K562 (cell line): ENCODE measurements around the gene SLC5A5. TPM values are rescaled to one million over a fixed set of nuclear protein-coding genes. Genes with fewer than 3 reads are reported as not detected.

ENCODE experiments used
- ATAC-seq: fragments of 200-7000 bp; cut with Tn5 transposase; 3 replicates; pipeline ENCODE4 v1.9.1; 2020; ENCODE audit warnings: moderate library complexity
- BruUV-seq: library from RNA; stranded (reverse); fragments of 400-500 nt; replicated peaks from 2 replicates; lab custom pipeline; 2021; lab: Mats Ljungman, UMichigan
- CTCF ChIA-PET: fragments of 300-600 bp; formaldehyde crosslinking; extraction: SDS; loops from one replicate; lab custom pipeline; 2021; ENCODE audit warnings: low intra/inter-chr PET ratio; lab: Yijun Ruan, JAX
- POLR2A ChIA-PET: fragments of 300-600, 350-650 bp; sonication (Branson Sonifier 250); formaldehyde crosslinking; extraction: SDS; loops from one replicate; lab custom pipeline; 2021; ENCODE audit warnings: antibody characterized with exemption, inconsistent platforms; lab: Yijun Ruan, JAX
- DNase-seq, 4 experiments: peaks; one replicate each; pipeline versions ENCODE4 v3.0.0 to v3.0.0-alpha.2; 2011 to 2018; ENCODE audit warnings: low spot score in 3 of 4, mixed read lengths in 3 of 4; ENCODE audit errors: extremely low read depth in 1 of 4
- FAIRE-seq: peaks from 2 replicates; lab custom pipeline; 2011; peaks lifted over from hg19 to GRCh38; lab: Jason Lieb, UNC
- H2AFZ ChIP-seq: 2 replicates; pipeline ENCODE4 v1.6.0; 2011; ENCODE audit warnings: low read depth, low read length, control low read depth, inconsistent platforms
- H3K27ac ChIP-seq: fragments of 200-600 bp; 3 replicates; pipeline ENCODE4 v1.8.0; 2011; ENCODE audit warnings: low read depth, mild to moderate bottlenecking, control low read depth, inconsistent platforms, low read length, moderate library complexity, mixed read lengths; ENCODE audit errors: extremely low read depth
- H3K27me3 ChIP-seq, 2 experiments: fragments of 300-600 bp in 1 of 2; 2 replicates in 1 of 2; 3 replicates in 1 of 2; pipeline versions ENCODE4 v1.6.0 to v1.8.0; 2011; ENCODE audit warnings: inconsistent platforms in 2 of 2, low read length in 2 of 2, mild to moderate bottlenecking in 1 of 2, mixed read lengths in 1 of 2, moderate library complexity in 1 of 2; ENCODE audit not compliant: control insufficient read depth in 2 of 2, insufficient read depth in 2 of 2
- H3K36me3 ChIP-seq: fragments of 300-600 bp; 3 replicates; pipeline ENCODE4 v1.8.0; 2011; ENCODE audit warnings: mild to moderate bottlenecking, low read length, inconsistent platforms; ENCODE audit not compliant: control insufficient read depth, insufficient read depth
- H3K4me1 ChIP-seq, 2 experiments: fragments of 200-600 bp in 1 of 2; replicated peaks in 1 of 2; 2 replicates in 1 of 2; 3 replicates in 1 of 2; pipeline versions ENCODE4 v1.5.1 to v1.8.0; 2011; ENCODE audit warnings: inconsistent platforms in 2 of 2, low read length in 2 of 2, mild to moderate bottlenecking in 1 of 2, mixed read lengths in 1 of 2, moderate library complexity in 1 of 2; ENCODE audit not compliant: control insufficient read depth in 2 of 2, insufficient read depth in 2 of 2
- H3K4me2 ChIP-seq: 2 replicates; pipeline ENCODE4 v1.6.1; 2011; ENCODE audit warnings: low read length, control low read depth, inconsistent platforms, mixed read lengths; ENCODE audit not compliant: insufficient read depth
- H3K4me3 ChIP-seq: fragments of 200-600 bp; sonication (generic), shearing (Covaris generic); 2 replicates; pipeline ENCODE4 v1.5.1; 2016; ENCODE audit warnings: control low read depth, inconsistent platforms
- H3K79me2 ChIP-seq: fragments of 200-600 bp; 3 replicates; pipeline ENCODE4 v1.8.0; 2011; ENCODE audit warnings: low read length, inconsistent platforms; ENCODE audit not compliant: control insufficient read depth, insufficient read depth
- H3K9ac ChIP-seq, 2 experiments: 2 replicates each; pipeline versions ENCODE4 v1.6.0 to v1.6.1; 2011; ENCODE audit warnings: low read depth in 2 of 2, low read length in 2 of 2, control low read depth in 1 of 2, inconsistent platforms in 1 of 2, mild to moderate bottlenecking in 1 of 2, mixed read lengths in 1 of 2; ENCODE audit not compliant: insufficient read depth in 1 of 2
- H3K9me1 ChIP-seq: one replicate; pipeline ENCODE4 v1.6.0; 2011; ENCODE audit warnings: inconsistent platforms, mild to moderate bottlenecking, low read length, moderate library complexity; ENCODE audit not compliant: control insufficient read depth, insufficient read depth
- H3K9me3 ChIP-seq: replicated peaks from 2 replicates; pipeline ENCODE4 v1.5.1; 2011; ENCODE audit warnings: low read depth, low read length, inconsistent platforms; ENCODE audit not compliant: control insufficient read depth, insufficient read depth
- H4K20me1 ChIP-seq: replicated peaks from 2 replicates; pipeline ENCODE4 v1.6.1; 2011; ENCODE audit warnings: low read length, inconsistent platforms, mixed read lengths; ENCODE audit not compliant: control insufficient read depth, insufficient read depth
- CBX5 ChIP-seq: IDR thresholded peaks from 2 replicates; pipeline ENCODE4 v1.6.1; 2014; ENCODE audit warnings: low read depth, borderline replicate concordance
- CTBP1 ChIP-seq: fragments of 450-650 bp; IDR thresholded peaks from 2 replicates; pipeline ENCODE4 v1.6.1; 2016; ENCODE audit warnings: borderline replicate concordance
- E2F1 ChIP-seq: sonication (generic); formaldehyde crosslinking; IDR thresholded peaks from 2 replicates; pipeline ENCODE4 v1.8.1; 2023; ENCODE audit warnings: mild to moderate bottlenecking, missing genetic modification reagents, moderate library complexity
- FIP1L1 ChIP-seq: fragments of 200-400 bp; formaldehyde crosslinking; IDR thresholded peaks from 2 replicates; pipeline ENCODE4 v1.6.1; 2018; ENCODE audit warnings: mild to moderate bottlenecking, low read depth, low read length; ENCODE audit not compliant: poor library complexity, severe bottlenecking
- HNRNPUL1 ChIP-seq: fragments of 200-400 bp; formaldehyde crosslinking; IDR thresholded peaks from 2 replicates; pipeline ENCODE4 v1.6.1; 2017; ENCODE audit warnings: low read length
- MEIS2 ChIP-seq: fragments of 450-650 bp; IDR thresholded peaks from 2 replicates; pipeline ENCODE4 v1.6.1; 2014; ENCODE audit warnings: mild to moderate bottlenecking; ENCODE audit not compliant: partially characterized antibody
- NR4A1 ChIP-seq, 2 experiments: fragments of 250-450 bp in 1 of 2; fragments of 450-650 bp in 1 of 2; sonication (Bioruptor Pico) in 1 of 2; IDR thresholded peaks; 2 replicates each; pipeline versions ENCODE4 v1.4.0 to v1.6.1; 2016 to 2020; ENCODE audit warnings: mild to moderate bottlenecking in 2 of 2, missing compliant biosample characterization in 1 of 2, missing genetic modification characterization in 1 of 2, moderate library complexity in 1 of 2
- RB1 ChIP-seq: fragments of 450-650 bp; IDR thresholded peaks from 2 replicates; pipeline ENCODE4 v1.6.1; 2017; ENCODE audit warnings: low read depth, mild to moderate bottlenecking
- RBM17 ChIP-seq: fragments of 200-400 bp; formaldehyde crosslinking; IDR thresholded peaks from 2 replicates; pipeline ENCODE4 v1.6.1; 2017; ENCODE audit warnings: low read depth, mild to moderate bottlenecking, low read length, borderline replicate concordance
- RBM22 ChIP-seq: fragments of 200-400 bp; formaldehyde crosslinking; IDR thresholded peaks from 2 replicates; pipeline ENCODE4 v1.6.1; 2018; ENCODE audit warnings: low read length, low read depth; ENCODE audit not compliant: poor library complexity, severe bottlenecking
- SIN3A ChIP-seq, 2 experiments: fragments of 150-350 bp in 1 of 2; IDR thresholded peaks; 2 replicates each; pipeline ENCODE4 v1.6.1; 2011 to 2016; ENCODE audit warnings: borderline replicate concordance in 2 of 2, low read depth in 2 of 2, low read length in 2 of 2, mild to moderate bottlenecking in 2 of 2, moderate library complexity in 2 of 2; ENCODE audit not compliant: control insufficient read depth in 1 of 2
- TAF9B ChIP-seq: fragments of 450-650 bp; IDR thresholded peaks from 2 replicates; pipeline ENCODE4 v1.6.1; 2018; ENCODE audit warnings: mild to moderate bottlenecking; ENCODE audit not compliant: partially characterized antibody
- TFAP4 ChIP-seq: sonication (generic); formaldehyde crosslinking; IDR thresholded peaks from 2 replicates; pipeline ENCODE4 v1.8.0; 2022; ENCODE audit warnings: missing genetic modification reagents, mild to moderate bottlenecking, moderate library complexity, borderline replicate concordance
- ZNF140 ChIP-seq: fragments of 250-450 bp; sonication (Bioruptor Pico); IDR thresholded peaks from 2 replicates; pipeline ENCODE4 v1.8.0; 2021; ENCODE audit warnings: moderate library complexity, mild to moderate bottlenecking, inconsistent platforms
- ZNF146 ChIP-seq: IDR thresholded peaks from one replicate; pipeline ENCODE4 v1.6.1; 2018; ENCODE audit warnings: missing compliant biosample characterization; ENCODE audit not compliant: unreplicated experiment
- ZNF23 ChIP-seq: fragments of 250-450 bp; sonication (Bioruptor Pico); IDR thresholded peaks from 2 replicates; pipeline ENCODE4 v1.4.0; 2020; ENCODE audit warnings: mild to moderate bottlenecking
- WGBS: fragments of 100-300 bp; shearing (Covaris generic); methylation state at CpG from one replicate; pipeline ENCODE4 v1.1.6; 2016; ENCODE audit warnings: low coverage, mixed read lengths; ENCODE audit not compliant: insufficient coverage; ENCODE audit errors: missing lambda C conversion rate; 5-methylcytosine and 5-hydroxymethylcytosine counted together
- in situ Hi-C: fragments of 300-500 bp; cut with MboI; formaldehyde crosslinking; loops from 4 replicates; pipeline ENCODE4 v1.15.0; 2018; ENCODE audit warnings: inconsistent platforms, mixed read lengths
- intact Hi-C: fragments of 100-400 bp; cut with micrococcal nuclease; formaldehyde crosslinking; loops from 2 replicates; pipeline ENCODE4 v1.14.2; 2022
- polyA plus RNA-seq, 8 experiments: library from polyadenylated mRNA; depleted of rRNA in 4 of 8; stranded (reverse) in 5 of 8; unstranded in 3 of 8; fragments of >200 nt; fragmentation: Nextera tagmentation in 2 of 8; fragmentation: Illumina TruSeq in 1 of 8; extraction: Ambion mirVana in 2 of 8; extraction: Trizol in 1 of 8; gene quantifications; 2 replicates each; pipeline versions ENCODE4 v1.2.1 to v1.2.3, GENCODE V29; 2011 to 2014; ENCODE audit warnings: inconsistent platforms in 1 of 8, missing spikeins in 1 of 8
- total RNA-seq, 7 experiments: library from RNA; depleted of rRNA in 6 of 7; stranded (reverse); fragments of >200 nt in 6 of 7; fragmentation: Illumina TruSeq in 2 of 7; extraction: Trizol in 2 of 7; gene quantifications; 2 replicates each; pipeline versions ENCODE4 v1.2.1 to v1.2.3, GENCODE V29; 2011 to 2021; ENCODE audit warnings: low replicate concordance in 1 of 7

SLC5A5 gene
- total and polyA plus RNA-seq, 9 of the 15 experiments (the other 6 are each of a cell fraction or from before 2014, with no cell fraction given), result 0.10 to 0.73 (median 0.23) TPM

GRCh38 chr19:17861542-17862402, 10.0 kb upstream of the SLC5A5 start (continued):
- TF ChIP-seq TFAP4 (CRISPR knock-in tag) (0 out of 2 replicates have a peak, but pooled peaks have one; percentile 27), SIN3A (IDR thresholded peaks at IDR 0.05; ENCODE audit: borderline replicate concordance in 2 of 2, control insufficient read depth in 1 of 2, low read depth in 2 of 2, low read length in 2 of 2) (0 out of 4 replicates have a peak, but pooled peaks of 1 of the 2 experiments have one; percentile 21), ZNF23 (CRISPR knock-in tag) (no peak), CBX5 (no peak), HNRNPUL1 (peak; percentile 46)

- FAIRE-seq (no peak), ATAC-seq (no peak), DNase-seq (peak in 1 of 4 experiments; percentile 3)
- no TSS peak for BruUV-seq
- Histone ChIP-seq H3K9ac (peak overlapping the region in 1 of 2 experiments; percentile 99; a peak in 2 of 4 replicates), H3K79me2 (peaks cover 43% of the 10 kb centered on the region), H3K9me3 (no peaks in the 10 kb centered on the region), H3K4me3 (no peak overlapping the region), H2AFZ (no peak overlapping the region), H3K36me3 (peaks cover 48% of the 10 kb centered on the region), H3K4me1 (peaks cover 18 to 47% of the 10 kb centered on the region in 2 experiments; a peak in 4 of 5 replicates), H3K9me1 (peaks cover 3% of the 10 kb centered on the region), H4K20me1 (peaks cover 51% of the 10 kb centered on the region), H3K27me3 (no peaks in the 10 kb centered on the region), H3K4me2 (no peak overlapping the region), H3K27ac (peak overlapping the region; percentile 27; the same call in 1 of the 3 replicates)
- WGBS, result 89% methylated on average over 25 of the region's 31 CpGs
- ChIA-PET POLR2A (interaction anchor here (0.6 to 4.2 kb wide), 5 partner anchors 66 to 1573 kb away, joined by 3 to 42 read pairs (median 3); partner anchors contain the start of genes CCDC124 and FCHO1), CTCF (no interaction called here)
- intact Hi-C loops (loop anchor here (10.0 kb wide), 1 partner anchor 192 kb away; no protein-coding TSS in a partner anchor), in situ Hi-C loops (no loop called here)
- peak; percentile 79 for TF ChIP-seq RBM22
- TF ChIP-seq CTBP1, result no peak
- no peak for TF ChIP-seq TAF9B
- no peak for TF ChIP-seq RBM17
- no peak for TF ChIP-seq RB1
- no peak for TF ChIP-seq NR4A1 (CRISPR knock-in tag; IDR thresholded peaks at IDR 0.05)
- TF ChIP-seq NR4A1 (tag; IDR thresholded peaks at IDR 0.05), result no peak
- TF ChIP-seq E2F1 (CRISPR knock-in tag), result no peak
- TF ChIP-seq MEIS2, result no peak
- TF ChIP-seq FIP1L1, result peak; percentile 39
- TF ChIP-seq ZNF140 (CRISPR knock-in tag), result no peak
- no peak for TF ChIP-seq ZNF146
Measured at GRCh38 chr19:17862711-17863519, 8.8 kb upstream of the SLC5A5 start.
